SK-N-SH treated with all-trans-retinoic acid at 6 μM for 48 hours (cell line): ENCODE results near the gene BIN1.

Experiments
- ATAC-seq: fragments of 200-7000 bp; cut with Tn5 transposase; 3 replicates; pipeline ENCODE4 v1.9.1; 2020; ENCODE audit warnings: mild to moderate bottlenecking, moderate library complexity
- ARNTL ChIP-seq: fragments of 450-650 bp; formaldehyde crosslinking; IDR thresholded peaks from 2 replicates; pipeline ENCODE4 v1.5.0; 2020; ENCODE audit warnings: low read depth, mild to moderate bottlenecking, moderate library complexity, borderline replicate concordance
- BACH2 ChIP-seq: fragments of 250-450 bp; sonication (Bioruptor Pico); IDR thresholded peaks from 2 replicates; pipeline ENCODE4 v1.9.0; 2021; ENCODE audit warnings: mild to moderate bottlenecking, borderline replicate concordance
- CREB5 ChIP-seq: fragments of 250-450 bp; sonication (Bioruptor Pico); IDR thresholded peaks from 2 replicates; pipeline ENCODE4 v1.5.1; 2020; ENCODE audit warnings: low read depth, mild to moderate bottlenecking, moderate library complexity
- ESRRG ChIP-seq: fragments of 250-450 bp; sonication (Bioruptor Pico); IDR thresholded peaks from 2 replicates; pipeline ENCODE4 v1.6.1; 2021; ENCODE audit warnings: mild to moderate bottlenecking
- GLIS3 ChIP-seq: fragments of 250-450 bp; sonication (Bioruptor Pico); IDR thresholded peaks from 2 replicates; pipeline ENCODE4 v1.5.0; 2020; ENCODE audit warnings: mild to moderate bottlenecking, moderate library complexity
- ISL1 ChIP-seq: fragments of 250-450 bp; sonication (Bioruptor Pico); IDR thresholded peaks from 2 replicates; pipeline ENCODE4 v2.1.2; 2022; ENCODE audit warnings: mild to moderate bottlenecking, moderate library complexity
- PATZ1 ChIP-seq: fragments of 250-450 bp; sonication (Bioruptor Pico); IDR thresholded peaks from 2 replicates; pipeline ENCODE4 v1.8.0; 2020; ENCODE audit warnings: mild to moderate bottlenecking, moderate library complexity, borderline replicate concordance
- PPARA ChIP-seq: fragments of 250-450 bp; sonication (Bioruptor Pico); IDR thresholded peaks from 2 replicates; pipeline ENCODE4 v1.5.0; 2020; ENCODE audit warnings: mild to moderate bottlenecking, borderline replicate concordance
- RARB ChIP-seq: fragments of 250-450 bp; sonication (Bioruptor Pico); IDR thresholded peaks from 2 replicates; pipeline ENCODE4 v1.8.0; 2021; ENCODE audit warnings: mild to moderate bottlenecking, moderate library complexity
- SNAI2 ChIP-seq: fragments of 250-450 bp; sonication (Bioruptor Pico); IDR thresholded peaks from 2 replicates; pipeline ENCODE4 v1.5.0; 2020; ENCODE audit warnings: mild to moderate bottlenecking, moderate library complexity
- TCF4 ChIP-seq: fragments of 250-450 bp; sonication (Bioruptor Pico); IDR thresholded peaks from 2 replicates; pipeline ENCODE4 v1.8.0; 2021; ENCODE audit warnings: mild to moderate bottlenecking, moderate library complexity, borderline replicate concordance
- TOX ChIP-seq: fragments of 250-450 bp; sonication (Bioruptor Pico); IDR thresholded peaks from 2 replicates; pipeline ENCODE4 v1.8.0; 2021; ENCODE audit warnings: mild to moderate bottlenecking, moderate library complexity, borderline replicate concordance
- ZC3H10 ChIP-seq: fragments of 250-450 bp; sonication (Bioruptor Pico); IDR thresholded peaks from 2 replicates; pipeline ENCODE4 v1.5.1; 2021; ENCODE audit warnings: mild to moderate bottlenecking, moderate library complexity
- ZFP30 ChIP-seq: fragments of 450-650 bp; formaldehyde crosslinking; IDR thresholded peaks from 2 replicates; pipeline ENCODE4 v1.5.0; 2022; ENCODE audit warnings: mild to moderate bottlenecking, moderate library complexity
- ZNF565 ChIP-seq: fragments of 450-650 bp; formaldehyde crosslinking; conservative IDR thresholded peaks from 2 replicates; pipeline ENCODE4 v1.5.0; 2020; ENCODE audit warnings: low read depth, mild to moderate bottlenecking, moderate library complexity
- ZNF8 ChIP-seq: fragments of 450-650 bp; formaldehyde crosslinking; IDR thresholded peaks from 2 replicates; pipeline ENCODE4 v1.5.0; 2020; ENCODE audit warnings: mild to moderate bottlenecking, moderate library complexity
- TF ChIP-seq, protein P1 (sequence below): fragments of 250-450 bp; sonication (Bioruptor Pico); IDR thresholded peaks from 2 replicates; pipeline ENCODE4 v1.5.0; 2020; ENCODE audit warnings: mild to moderate bottlenecking, moderate library complexity
- TF ChIP-seq, protein P2 (sequence below): fragments of 250-450 bp; sonication (Bioruptor Pico); IDR thresholded peaks from 2 replicates; pipeline ENCODE4 v1.8.0; 2021; ENCODE audit warnings: low read depth, mild to moderate bottlenecking, moderate library complexity, borderline replicate concordance

Gene BIN1

GRCh38 chr2:127015106-127015910, 91.6 kb downstream of the BIN1 start (continued):
- TF ChIP-seq, protein P1, sequence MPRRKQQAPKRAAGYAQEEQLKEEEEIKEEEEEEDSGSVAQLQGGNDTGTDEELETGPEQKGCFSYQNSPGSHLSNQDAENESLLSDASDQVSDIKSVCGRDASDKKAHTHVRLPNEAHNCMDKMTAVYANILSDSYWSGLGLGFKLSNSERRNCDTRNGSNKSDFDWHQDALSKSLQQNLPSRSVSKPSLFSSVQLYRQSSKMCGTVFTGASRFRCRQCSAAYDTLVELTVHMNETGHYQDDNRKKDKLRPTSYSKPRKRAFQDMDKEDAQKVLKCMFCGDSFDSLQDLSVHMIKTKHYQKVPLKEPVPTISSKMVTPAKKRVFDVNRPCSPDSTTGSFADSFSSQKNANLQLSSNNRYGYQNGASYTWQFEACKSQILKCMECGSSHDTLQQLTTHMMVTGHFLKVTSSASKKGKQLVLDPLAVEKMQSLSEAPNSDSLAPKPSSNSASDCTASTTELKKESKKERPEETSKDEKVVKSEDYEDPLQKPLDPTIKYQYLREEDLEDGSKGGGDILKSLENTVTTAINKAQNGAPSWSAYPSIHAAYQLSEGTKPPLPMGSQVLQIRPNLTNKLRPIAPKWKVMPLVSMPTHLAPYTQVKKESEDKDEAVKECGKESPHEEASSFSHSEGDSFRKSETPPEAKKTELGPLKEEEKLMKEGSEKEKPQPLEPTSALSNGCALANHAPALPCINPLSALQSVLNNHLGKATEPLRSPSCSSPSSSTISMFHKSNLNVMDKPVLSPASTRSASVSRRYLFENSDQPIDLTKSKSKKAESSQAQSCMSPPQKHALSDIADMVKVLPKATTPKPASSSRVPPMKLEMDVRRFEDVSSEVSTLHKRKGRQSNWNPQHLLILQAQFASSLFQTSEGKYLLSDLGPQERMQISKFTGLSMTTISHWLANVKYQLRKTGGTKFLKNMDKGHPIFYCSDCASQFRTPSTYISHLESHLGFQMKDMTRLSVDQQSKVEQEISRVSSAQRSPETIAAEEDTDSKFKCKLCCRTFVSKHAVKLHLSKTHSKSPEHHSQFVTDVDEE (CRISPR knock-in tag), result no peak
- TF ChIP-seq TOX (CRISPR knock-in tag) (no peak), BACH2 (CRISPR knock-in tag) (no peak), PATZ1 (no peak), ISL1 (CRISPR knock-in tag) (no peak), ZNF565 (CRISPR knock-in tag) (no peak)

- ATAC-seq, result no peak; the same call in 1 of the 3 replicates
- TF ChIP-seq ZFP30 (CRISPR knock-in tag) (no peak), GLIS3 (CRISPR knock-in tag) (no peak), ESRRG (CRISPR knock-in tag) (no peak), SNAI2 (no peak), ZC3H10 (CRISPR knock-in tag) (no peak), ZNF8 (CRISPR knock-in tag) (no peak), ARNTL (CRISPR knock-in tag) (no peak), RARB (CRISPR knock-in tag) (no peak), BACH2 (CRISPR knock-in tag) (no peak), TCF4 (CRISPR knock-in tag) (no peak), CREB5 (CRISPR knock-in tag) (no peak)
- TF ChIP-seq, protein P1 (CRISPR knock-in tag), result no peak
- TF ChIP-seq, protein P2, sequence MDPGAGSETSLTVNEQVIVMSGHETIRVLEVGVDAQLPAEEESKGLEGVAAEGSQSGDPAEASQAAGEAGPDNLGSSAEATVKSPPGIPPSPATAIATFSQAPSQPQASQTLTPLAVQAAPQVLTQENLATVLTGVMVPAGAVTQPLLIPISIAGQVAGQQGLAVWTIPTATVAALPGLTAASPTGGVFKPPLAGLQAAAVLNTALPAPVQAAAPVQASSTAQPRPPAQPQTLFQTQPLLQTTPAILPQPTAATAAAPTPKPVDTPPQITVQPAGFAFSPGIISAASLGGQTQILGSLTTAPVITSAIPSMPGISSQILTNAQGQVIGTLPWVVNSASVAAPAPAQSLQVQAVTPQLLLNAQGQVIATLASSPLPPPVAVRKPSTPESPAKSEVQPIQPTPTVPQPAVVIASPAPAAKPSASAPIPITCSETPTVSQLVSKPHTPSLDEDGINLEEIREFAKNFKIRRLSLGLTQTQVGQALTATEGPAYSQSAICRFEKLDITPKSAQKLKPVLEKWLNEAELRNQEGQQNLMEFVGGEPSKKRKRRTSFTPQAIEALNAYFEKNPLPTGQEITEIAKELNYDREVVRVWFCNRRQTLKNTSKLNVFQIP (CRISPR knock-in tag), result no peak
These were observed 92.3 kb downstream of the BIN1 start for GRCh38 chr2:127014630-127015029.

DNA sequence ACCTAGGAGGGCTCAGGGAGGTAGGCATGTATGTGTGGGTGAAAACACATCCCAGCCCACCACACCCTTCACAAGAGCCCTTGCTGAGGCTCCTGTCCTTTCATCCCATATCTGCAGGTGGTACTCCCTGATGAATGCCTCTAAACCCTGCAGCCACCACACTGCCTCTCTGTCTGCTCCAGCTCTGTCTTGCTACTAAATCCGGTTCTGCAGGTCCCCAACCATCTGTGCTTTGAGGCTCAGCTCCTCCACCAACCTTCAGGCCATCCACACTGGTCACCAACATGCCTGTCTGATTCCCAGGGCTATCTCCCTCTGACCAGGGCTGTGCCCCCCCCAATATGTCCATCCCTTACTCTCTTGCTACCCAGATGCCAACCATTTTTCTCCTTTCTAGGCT, 92.7 kb downstream of the BIN1 start:
- TF ChIP-seq ZNF8 (CRISPR knock-in tag), result no peak
- no peak for TF ChIP-seq SNAI2
- no peak for TF ChIP-seq TCF4 (CRISPR knock-in tag)
- no peak for TF ChIP-seq ZNF565 (CRISPR knock-in tag)
- TF ChIP-seq PPARA (CRISPR knock-in tag), result no peak
- TF ChIP-seq ESRRG (CRISPR knock-in tag), result no peak
- no peak for TF ChIP-seq ZFP30 (CRISPR knock-in tag)
- TF ChIP-seq PATZ1, result no peak
- no peak for TF ChIP-seq ARNTL (CRISPR knock-in tag)
- no peak for ATAC-seq
